ENCODE data around the gene KLHL24.

KLHL24 gene

GRCh38 chr3:183714622-183715021, 79.2 kb downstream of the KLHL24 start:
- no peak for DNase-seq (ENCODE audit: insufficient read length, low spot score)
- no peak for FAIRE-seq
- TF ChIP-seq PAX5 (IDR thresholded peaks at IDR 0.05; ENCODE audit: insufficient read depth, low read length, severe bottlenecking) (no peak), POLR2A (IDR thresholded peaks at IDR 0.05; ENCODE audit: low read depth, low read length) (no peak)

DNA sequence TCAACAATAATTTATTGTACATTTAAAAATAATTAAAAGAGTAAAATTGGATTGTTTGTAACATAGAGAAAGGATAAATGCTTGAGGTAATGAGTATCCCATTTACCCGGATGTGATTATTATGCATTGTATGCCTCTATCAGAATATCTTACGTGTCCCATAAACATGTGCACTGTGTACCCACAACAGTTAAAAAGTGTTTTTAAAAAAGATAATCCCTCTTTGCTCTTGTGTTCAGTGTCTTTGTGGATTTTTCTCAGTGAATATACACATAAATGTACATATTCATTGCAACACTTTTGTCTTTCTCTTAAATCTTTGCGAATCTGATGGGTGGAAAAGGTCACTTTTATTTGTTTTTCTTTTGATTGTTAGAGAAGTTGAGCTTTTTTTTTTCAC, 82.6 kb downstream of the KLHL24 start:
- FAIRE-seq (no peak), DNase-seq (ENCODE audit: insufficient read length, low spot score) (no peak)
- TF ChIP-seq POLR2AphosphoS5 (IDR thresholded peaks at IDR 0.05; ENCODE audit: low read depth, low read length) (no peak), SPI1 (IDR thresholded peaks at IDR 0.05; ENCODE audit: low read depth, low read length) (no peak), TAF1 (IDR thresholded peaks at IDR 0.05; ENCODE audit: low read depth, low read length) (no peak), PAX5 (IDR thresholded peaks at IDR 0.05; ENCODE audit: insufficient read depth, low read length, severe bottlenecking) (no peak), POU2F2 (IDR thresholded peaks at IDR 0.05; ENCODE audit: low read depth, low read length) (no peak), POLR2A (IDR thresholded peaks at IDR 0.05; ENCODE audit: low read depth, low read length) (no peak)

DNA sequence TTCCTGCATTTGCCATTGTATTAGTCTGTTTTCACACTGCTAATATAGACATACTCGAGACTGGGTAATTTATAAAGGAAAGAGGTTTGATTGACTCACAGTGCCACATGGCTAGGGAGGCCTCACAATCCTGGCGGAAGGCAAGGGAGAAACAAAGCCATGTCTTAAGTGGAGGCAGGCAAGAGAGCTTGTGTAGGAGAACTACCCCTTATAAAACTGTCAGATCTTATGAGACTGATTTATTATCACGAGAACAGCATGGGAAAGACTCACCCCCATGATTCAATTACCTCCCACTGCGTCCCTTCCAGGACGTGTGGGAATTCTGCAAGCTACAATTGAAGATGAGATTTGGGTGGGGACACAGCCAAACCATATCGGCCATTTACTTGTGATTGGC, 90.0 kb downstream of the KLHL24 start:
- no peak for FAIRE-seq
- DNase-seq (ENCODE audit: insufficient read length, low spot score), result no peak
- no peak for TF ChIP-seq SPI1 (IDR thresholded peaks at IDR 0.05; ENCODE audit: low read depth, low read length)
- TF ChIP-seq POLR2AphosphoS5 (IDR thresholded peaks at IDR 0.05; ENCODE audit: low read depth, low read length), result no peak
- TF ChIP-seq PAX5 (IDR thresholded peaks at IDR 0.05; ENCODE audit: insufficient read depth, low read length, severe bottlenecking), result no peak
- TF ChIP-seq POU2F2 (IDR thresholded peaks at IDR 0.05; ENCODE audit: low read depth, low read length), result no peak
- TF ChIP-seq POLR2A (IDR thresholded peaks at IDR 0.05; ENCODE audit: low read depth, low read length), result no peak
- no peak for TF ChIP-seq TAF1 (IDR thresholded peaks at IDR 0.05; ENCODE audit: low read depth, low read length)

DNA sequence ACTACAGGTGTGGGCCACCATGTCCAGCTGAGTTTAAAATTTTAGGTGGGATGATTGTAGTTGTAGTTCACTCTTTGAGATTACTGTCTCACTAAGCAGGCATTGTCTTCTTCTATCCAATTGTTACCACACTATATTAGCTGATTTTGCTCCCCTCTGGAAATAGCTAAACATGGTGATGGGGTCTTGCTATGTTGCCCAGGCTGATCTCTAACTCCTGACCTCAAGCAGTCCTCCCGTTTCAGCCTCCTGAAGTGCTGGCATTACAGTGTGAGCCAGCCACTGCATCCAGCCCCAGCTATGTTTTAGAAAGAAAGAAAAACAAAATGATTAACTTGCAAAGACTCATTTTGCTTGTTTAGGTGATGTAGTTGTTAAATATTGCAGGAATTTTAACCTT, 92.8 kb downstream of the KLHL24 start:
- TF ChIP-seq TAF1 (IDR thresholded peaks at IDR 0.05; ENCODE audit: low read depth, low read length) (no peak), SPI1 (IDR thresholded peaks at IDR 0.05; ENCODE audit: low read depth, low read length) (no peak), POLR2AphosphoS5 (IDR thresholded peaks at IDR 0.05; ENCODE audit: low read depth, low read length) (no peak), PAX5 (IDR thresholded peaks at IDR 0.05; ENCODE audit: insufficient read depth, low read length, severe bottlenecking) (no peak), POLR2A (IDR thresholded peaks at IDR 0.05; ENCODE audit: low read depth, low read length) (no peak)
- DNase-seq (ENCODE audit: insufficient read length, low spot score), result no peak
- FAIRE-seq, result no peak

GRCh38 chr3:183730361-183730760, 94.9 kb downstream of the KLHL24 start:
- no peak for TF ChIP-seq TAF1 (IDR thresholded peaks at IDR 0.05; ENCODE audit: low read depth, low read length)
- TF ChIP-seq POLR2AphosphoS5 (IDR thresholded peaks at IDR 0.05; ENCODE audit: low read depth, low read length), result no peak
- TF ChIP-seq POU2F2 (IDR thresholded peaks at IDR 0.05; ENCODE audit: low read depth, low read length), result no peak
- TF ChIP-seq POLR2A (IDR thresholded peaks at IDR 0.05; ENCODE audit: low read depth, low read length), result no peak
- no peak for TF ChIP-seq PAX5 (IDR thresholded peaks at IDR 0.05; ENCODE audit: insufficient read depth, low read length, severe bottlenecking)
- no peak for TF ChIP-seq SPI1 (IDR thresholded peaks at IDR 0.05; ENCODE audit: low read depth, low read length)
- DNase-seq (ENCODE audit: insufficient read length, low spot score) (no peak), FAIRE-seq (no peak)

GRCh38 chr3:183731611-183732010, 96.2 kb downstream of the KLHL24 start:
- TF ChIP-seq TAF1 (IDR thresholded peaks at IDR 0.05; ENCODE audit: low read depth, low read length) (no peak), POLR2A (IDR thresholded peaks at IDR 0.05; ENCODE audit: low read depth, low read length) (no peak), SPI1 (IDR thresholded peaks at IDR 0.05; ENCODE audit: low read depth, low read length) (no peak), POLR2AphosphoS5 (IDR thresholded peaks at IDR 0.05; ENCODE audit: low read depth, low read length) (no peak), PAX5 (IDR thresholded peaks at IDR 0.05; ENCODE audit: insufficient read depth, low read length, severe bottlenecking) (no peak), POU2F2 (IDR thresholded peaks at IDR 0.05; ENCODE audit: low read depth, low read length) (no peak)
- no peak for DNase-seq (ENCODE audit: insufficient read length, low spot score)
- no peak for FAIRE-seq

DNA sequence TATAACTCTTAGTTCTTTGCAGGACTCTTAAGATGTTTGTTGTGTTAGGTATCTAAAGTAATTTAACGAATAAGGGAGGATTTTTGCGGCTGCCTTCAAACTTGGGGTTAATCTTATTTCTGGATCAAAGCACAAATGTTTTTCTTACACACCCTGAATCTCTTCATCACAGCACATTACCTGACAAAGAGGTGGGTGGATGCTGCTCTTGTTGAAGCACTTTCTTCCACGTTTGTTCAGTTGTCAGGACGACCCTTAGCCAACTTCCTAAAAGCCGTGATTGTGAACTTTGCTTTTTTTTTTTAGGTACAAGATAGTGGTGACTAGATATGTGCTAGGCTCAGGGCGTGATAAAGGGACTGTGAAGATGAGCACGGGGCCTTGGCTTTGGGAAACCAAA, 98.1 kb downstream of the KLHL24 start:
- DNase-seq (ENCODE audit: insufficient read length, low spot score) (no peak), FAIRE-seq (no peak)
- TF ChIP-seq SPI1 (IDR thresholded peaks at IDR 0.05; ENCODE audit: low read depth, low read length) (no peak), POLR2AphosphoS5 (IDR thresholded peaks at IDR 0.05; ENCODE audit: low read depth, low read length) (no peak), POU2F2 (IDR thresholded peaks at IDR 0.05; ENCODE audit: low read depth, low read length) (no peak), TAF1 (IDR thresholded peaks at IDR 0.05; ENCODE audit: low read depth, low read length) (no peak), PAX5 (IDR thresholded peaks at IDR 0.05; ENCODE audit: insufficient read depth, low read length, severe bottlenecking) (no peak), POLR2A (IDR thresholded peaks at IDR 0.05; ENCODE audit: low read depth, low read length) (no peak)
